Loucy (cell line): ENCODE results near the gene BMI1.

Source experiments
- EZH2phosphoT487 ChIP-seq: fragments of 200-600 bp; IDR thresholded peaks from 2 replicates; pipeline ENCODE4 v1.6.1; 2018; ENCODE audit warnings: antibody characterized with exemption, mild to moderate bottlenecking, moderate library complexity, borderline replicate concordance
- TF ChIP-seq, protein P1 (sequence below): fragments of 200-600 bp; sonication (generic); conservative IDR thresholded peaks from 2 replicates; pipeline ENCODE4 v1.5.1; 2014; ENCODE audit warnings: mild to moderate bottlenecking, antibody characterized with exemption, low read length

DNA sequence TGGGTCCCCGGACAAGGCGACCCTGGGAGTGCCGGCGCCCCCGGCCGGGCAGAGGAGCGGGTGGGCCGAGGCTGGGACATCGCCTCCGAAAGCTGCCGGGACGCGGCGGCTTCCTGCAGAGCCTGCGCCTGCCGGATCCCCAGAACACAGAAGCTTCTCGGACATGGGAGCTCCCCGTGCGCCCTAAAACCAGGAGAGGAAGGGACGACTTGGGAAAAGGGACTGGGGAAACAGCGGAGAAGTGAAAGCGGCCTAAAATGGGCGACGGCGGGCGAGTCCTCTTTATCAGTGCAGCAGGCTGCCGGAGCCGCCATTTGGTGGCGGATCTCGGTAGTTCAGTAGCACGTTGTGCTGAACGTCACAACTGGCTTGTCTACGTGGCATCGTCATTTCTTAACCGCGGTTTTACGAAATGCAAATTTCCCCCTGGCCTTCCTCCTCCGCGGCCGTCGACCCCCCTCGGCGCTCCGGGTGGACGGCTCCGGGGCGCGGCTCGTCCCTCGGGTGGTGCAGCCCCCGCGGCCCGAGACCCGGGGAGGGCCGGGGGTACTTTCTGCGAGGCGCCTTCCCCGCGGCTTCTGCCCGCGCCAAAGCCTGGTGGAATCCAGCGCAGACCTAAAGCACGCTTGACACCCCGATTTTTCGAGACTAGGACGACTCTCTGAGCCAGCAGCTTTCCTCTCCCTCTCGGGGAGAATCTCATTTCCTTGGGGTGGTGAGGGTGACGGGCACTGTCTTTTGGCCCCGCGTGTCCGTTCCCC is 14.5 kb downstream of the BMI1 start:
- TF ChIP-seq, protein P1, sequence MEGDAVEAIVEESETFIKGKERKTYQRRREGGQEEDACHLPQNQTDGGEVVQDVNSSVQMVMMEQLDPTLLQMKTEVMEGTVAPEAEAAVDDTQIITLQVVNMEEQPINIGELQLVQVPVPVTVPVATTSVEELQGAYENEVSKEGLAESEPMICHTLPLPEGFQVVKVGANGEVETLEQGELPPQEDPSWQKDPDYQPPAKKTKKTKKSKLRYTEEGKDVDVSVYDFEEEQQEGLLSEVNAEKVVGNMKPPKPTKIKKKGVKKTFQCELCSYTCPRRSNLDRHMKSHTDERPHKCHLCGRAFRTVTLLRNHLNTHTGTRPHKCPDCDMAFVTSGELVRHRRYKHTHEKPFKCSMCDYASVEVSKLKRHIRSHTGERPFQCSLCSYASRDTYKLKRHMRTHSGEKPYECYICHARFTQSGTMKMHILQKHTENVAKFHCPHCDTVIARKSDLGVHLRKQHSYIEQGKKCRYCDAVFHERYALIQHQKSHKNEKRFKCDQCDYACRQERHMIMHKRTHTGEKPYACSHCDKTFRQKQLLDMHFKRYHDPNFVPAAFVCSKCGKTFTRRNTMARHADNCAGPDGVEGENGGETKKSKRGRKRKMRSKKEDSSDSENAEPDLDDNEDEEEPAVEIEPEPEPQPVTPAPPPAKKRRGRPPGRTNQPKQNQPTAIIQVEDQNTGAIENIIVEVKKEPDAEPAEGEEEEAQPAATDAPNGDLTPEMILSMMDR: no peak
- no peak for TF ChIP-seq EZH2phosphoT487
